SK-N-SH (cell line): ENCODE measurements around the gene MAN1A1. TPM values are rescaled to one million over a fixed set of nuclear protein-coding genes. Genes with fewer than 3 reads are reported as not detected.

Experiments used
- CTCF ChIA-PET: fragments of 300-600, 350-600 bp; formaldehyde crosslinking; extraction: SDS; loops from one replicate; lab custom pipeline; 2021; lab: Yijun Ruan, JAX
- POLR2A ChIA-PET: fragments of 350-600 bp; sonication (Branson Sonifier 250); formaldehyde crosslinking; extraction: SDS; loops from one replicate; lab custom pipeline; 2020; ENCODE audit warnings: antibody characterized with exemption, inconsistent platforms; lab: Yijun Ruan, JAX
- DNase-seq: peaks from one replicate; pipeline ENCODE4 v3.0.0; 2012
- H2AFZ ChIP-seq: fragments of 200-600 bp; sonication (generic); 2 replicates; pipeline ENCODE4 v1.8.1; 2016; ENCODE audit warnings: antibody characterized with exemption, mild to moderate bottlenecking, low read depth
- H3F3A ChIP-seq: fragments of 200-600 bp; sonication (generic); replicated peaks from 2 replicates; pipeline ENCODE3; 2016; ENCODE audit warnings: antibody characterized with exemption, mild to moderate bottlenecking; ENCODE audit not compliant: insufficient read depth
- H3K27ac ChIP-seq, 2 experiments: fragments of 200-500 bp in 1 of 2; fragments of 200-600 bp in 1 of 2; sonication (Bioruptor generic) in 1 of 2; sonication (generic), shearing (Covaris generic) in 1 of 2; 2 replicates each; pipeline versions ENCODE4 v1.5.1 to v1.6.1; 2014 to 2016; ENCODE audit warnings: low read depth in 2 of 2, inconsistent platforms in 1 of 2, low read length in 1 of 2, mild to moderate bottlenecking in 1 of 2, mixed read lengths in 1 of 2
- H3K27me3 ChIP-seq: fragments of 200-600 bp; sonication (generic), shearing (Covaris generic); 2 replicates; pipeline ENCODE4 v1.6.1; 2016; ENCODE audit warnings: mixed run types; ENCODE audit not compliant: insufficient read depth
- H3K36me3 ChIP-seq, 2 experiments: fragments of 200-500 bp in 1 of 2; fragments of 200-600 bp in 1 of 2; sonication (Bioruptor generic) in 1 of 2; sonication (generic) in 1 of 2; replicated peaks in 1 of 2; 2 replicates each; pipeline versions ENCODE3 to v1.5.1; 2014 to 2016; ENCODE audit warnings: low read length in 1 of 2, mild to moderate bottlenecking in 1 of 2; ENCODE audit not compliant: insufficient read depth in 2 of 2, control insufficient read depth in 1 of 2
- H3K4me1 ChIP-seq, 2 experiments: fragments of 200-500 bp in 1 of 2; fragments of 200-600 bp in 1 of 2; sonication (Bioruptor generic) in 1 of 2; sonication (generic), shearing (Covaris generic) in 1 of 2; 2 replicates each; pipeline versions ENCODE4 v1.5.1 to v1.6.1; 2014 to 2016; ENCODE audit warnings: low read depth in 1 of 2, low read length in 1 of 2, mixed run types in 1 of 2; ENCODE audit not compliant: insufficient read depth in 2 of 2, control insufficient read depth in 1 of 2
- H3K4me2 ChIP-seq: fragments of 200-600 bp; sonication (generic), shearing (Covaris generic); 2 replicates; pipeline ENCODE4 v1.6.1; 2017; ENCODE audit warnings: mixed run types
- H3K4me3 ChIP-seq, 2 experiments: fragments of 200-500 bp in 1 of 2; fragments of 200-600 bp in 1 of 2; sonication (Bioruptor generic) in 1 of 2; sonication (generic), shearing (Covaris generic) in 1 of 2; 2 replicates each; pipeline versions ENCODE4 v1.5.1 to v1.8.1; 2014 to 2016; ENCODE audit warnings: low read depth in 2 of 2, inconsistent platforms in 1 of 2, low read length in 1 of 2, mild to moderate bottlenecking in 1 of 2, mixed read lengths in 1 of 2, moderate library complexity in 1 of 2
- H3K79me2 ChIP-seq: fragments of 200-600 bp; sonication (generic); 2 replicates; pipeline ENCODE4 v1.8.1; 2017; ENCODE audit warnings: mild to moderate bottlenecking; ENCODE audit not compliant: insufficient read depth
- H3K9ac ChIP-seq: fragments of 200-600 bp; sonication (generic); 2 replicates; pipeline ENCODE4 v1.6.1; 2017; ENCODE audit warnings: mixed run types
- H3K9me2 ChIP-seq: fragments of 200-600 bp; sonication (generic); 2 replicates; pipeline ENCODE4 v1.6.1; 2017; ENCODE audit warnings: mixed run types
- H3K9me3 ChIP-seq: fragments of 200-600 bp; sonication (generic); 2 replicates; pipeline ENCODE4 v1.6.1; 2017; ENCODE audit warnings: mixed run types, mild to moderate bottlenecking, moderate library complexity
- H4K20me1 ChIP-seq: fragments of 200-600 bp; sonication (generic); 2 replicates; pipeline ENCODE4 v1.6.1; 2017; ENCODE audit warnings: mild to moderate bottlenecking, mixed run types; ENCODE audit not compliant: insufficient read depth
- EZH2phosphoT487 ChIP-seq: fragments of 200-600 bp; sonication (generic); IDR thresholded peaks from 2 replicates; pipeline ENCODE4 v1.6.1; 2017; ENCODE audit warnings: low read depth, mixed run types, mild to moderate bottlenecking, antibody characterized with exemption, moderate library complexity, borderline replicate concordance
- FOSL2 ChIP-seq: IDR thresholded peaks from 2 replicates; pipeline ENCODE4 v1.4.0; 2012; ENCODE audit warnings: low read depth, mild to moderate bottlenecking, moderate library complexity, borderline replicate concordance
- GABPA ChIP-seq: IDR thresholded peaks from 2 replicates; pipeline ENCODE4 v1.4.0; 2012; ENCODE audit warnings: low read depth, mild to moderate bottlenecking
- NFIC ChIP-seq: IDR thresholded peaks from 2 replicates; pipeline ENCODE4 v1.4.0; 2012; ENCODE audit warnings: borderline replicate concordance
- RAD21 ChIP-seq: IDR thresholded peaks from 2 replicates; pipeline ENCODE4 v1.6.1; 2012; ENCODE audit warnings: mild to moderate bottlenecking, low read length
- RCOR1 ChIP-seq: fragments of 150-350 bp; IDR thresholded peaks from 2 replicates; pipeline ENCODE4 v1.6.1; 2017; ENCODE audit warnings: antibody characterized with exemption, low read length
- SMC3 ChIP-seq: IDR thresholded peaks from 2 replicates; pipeline ENCODE4 v1.6.1; 2012; ENCODE audit warnings: low read depth, low read length, improper control_type of control experiment
- TAF1 ChIP-seq: IDR thresholded peaks from 2 replicates; pipeline ENCODE4 v1.6.1; 2012; ENCODE audit warnings: low read depth, mild to moderate bottlenecking, low read length, moderate library complexity, borderline replicate concordance
- TEAD4 ChIP-seq: IDR thresholded peaks from 2 replicates; pipeline ENCODE4 v1.4.0; 2012; ENCODE audit warnings: mild to moderate bottlenecking, borderline replicate concordance; ENCODE audit not compliant: insufficient read depth
- WGBS: methylation state at CpG from one replicate; pipeline ENCODE4 v1.1.6; 2017; ENCODE audit warnings: low lambda C conversion rate; 5-methylcytosine and 5-hydroxymethylcytosine counted together
- polyA plus RNA-seq, 3 experiments: library from polyadenylated mRNA; depleted of rRNA; stranded (reverse); fragments of >200 nt; gene quantifications; 2 replicates each; pipeline ENCODE4 v1.2.3, GENCODE V29; 2012
- TF ChIP-seq, protein P1 (sequence below): IDR thresholded peaks from 2 replicates; pipeline ENCODE4 v1.6.1; 2012; ENCODE audit warnings: mild to moderate bottlenecking, low read depth, low read length, moderate library complexity
- TF ChIP-seq, protein P2 (sequence below): fragments of 150-350 bp; IDR thresholded peaks from 2 replicates; pipeline ENCODE4 v1.6.1; 2017; ENCODE audit warnings: antibody characterized with exemption, low read length, low read depth, borderline replicate concordance
- TF ChIP-seq, protein P3 (sequence below): IDR thresholded peaks from 2 replicates; pipeline ENCODE4 v1.4.0; 2012; ENCODE audit warnings: low read depth

Gene MAN1A1
- polyA plus RNA-seq, 1 of the 3 experiments (the other 2 are of a cell fraction): 28.0 TPM

DNA sequence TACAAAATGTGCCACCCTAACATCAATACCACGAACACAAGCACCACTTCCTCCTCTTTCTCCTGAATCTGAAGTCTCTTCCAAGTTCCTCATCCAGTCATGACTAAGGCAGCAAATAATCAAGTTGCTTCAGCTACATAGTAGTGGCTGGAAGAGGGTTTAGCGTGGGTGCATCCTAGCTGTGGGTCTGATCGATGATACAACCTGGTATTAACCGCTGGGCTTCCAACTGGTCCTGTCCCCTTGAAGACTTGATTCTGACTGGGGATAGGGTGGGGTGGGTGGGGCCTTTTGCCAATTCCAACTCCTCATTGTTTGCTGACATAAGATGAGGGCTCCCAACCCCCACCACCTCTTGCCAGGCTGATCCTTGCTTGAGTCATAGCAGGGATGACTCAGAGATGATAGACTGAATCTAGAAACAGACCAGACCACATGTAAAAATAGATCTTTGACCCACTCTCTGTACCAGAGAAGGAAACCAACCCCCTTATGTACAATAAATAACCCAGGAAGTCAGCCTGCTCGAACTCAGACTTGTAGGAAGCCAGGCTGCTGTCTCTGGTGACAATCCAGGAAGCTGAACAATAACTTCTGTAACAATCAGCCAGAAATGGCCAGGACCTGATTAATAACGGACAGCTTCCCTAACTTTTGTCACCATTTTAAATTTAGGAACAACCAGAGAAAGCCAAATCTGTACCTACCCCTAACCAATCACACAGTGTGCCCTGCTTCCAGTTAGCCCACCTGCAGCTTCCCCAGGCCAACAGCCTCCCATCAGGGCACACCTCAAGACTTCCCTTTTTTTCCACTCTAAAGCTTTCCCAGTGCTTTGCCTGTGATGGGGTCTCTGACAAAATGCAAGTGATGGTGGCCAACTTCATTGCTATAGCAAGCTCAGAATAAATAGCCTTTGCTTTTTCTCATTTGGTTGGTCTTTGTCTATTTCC is 202.2 kb downstream of the MAN1A1 start (continued):
- TF ChIP-seq, protein P1, sequence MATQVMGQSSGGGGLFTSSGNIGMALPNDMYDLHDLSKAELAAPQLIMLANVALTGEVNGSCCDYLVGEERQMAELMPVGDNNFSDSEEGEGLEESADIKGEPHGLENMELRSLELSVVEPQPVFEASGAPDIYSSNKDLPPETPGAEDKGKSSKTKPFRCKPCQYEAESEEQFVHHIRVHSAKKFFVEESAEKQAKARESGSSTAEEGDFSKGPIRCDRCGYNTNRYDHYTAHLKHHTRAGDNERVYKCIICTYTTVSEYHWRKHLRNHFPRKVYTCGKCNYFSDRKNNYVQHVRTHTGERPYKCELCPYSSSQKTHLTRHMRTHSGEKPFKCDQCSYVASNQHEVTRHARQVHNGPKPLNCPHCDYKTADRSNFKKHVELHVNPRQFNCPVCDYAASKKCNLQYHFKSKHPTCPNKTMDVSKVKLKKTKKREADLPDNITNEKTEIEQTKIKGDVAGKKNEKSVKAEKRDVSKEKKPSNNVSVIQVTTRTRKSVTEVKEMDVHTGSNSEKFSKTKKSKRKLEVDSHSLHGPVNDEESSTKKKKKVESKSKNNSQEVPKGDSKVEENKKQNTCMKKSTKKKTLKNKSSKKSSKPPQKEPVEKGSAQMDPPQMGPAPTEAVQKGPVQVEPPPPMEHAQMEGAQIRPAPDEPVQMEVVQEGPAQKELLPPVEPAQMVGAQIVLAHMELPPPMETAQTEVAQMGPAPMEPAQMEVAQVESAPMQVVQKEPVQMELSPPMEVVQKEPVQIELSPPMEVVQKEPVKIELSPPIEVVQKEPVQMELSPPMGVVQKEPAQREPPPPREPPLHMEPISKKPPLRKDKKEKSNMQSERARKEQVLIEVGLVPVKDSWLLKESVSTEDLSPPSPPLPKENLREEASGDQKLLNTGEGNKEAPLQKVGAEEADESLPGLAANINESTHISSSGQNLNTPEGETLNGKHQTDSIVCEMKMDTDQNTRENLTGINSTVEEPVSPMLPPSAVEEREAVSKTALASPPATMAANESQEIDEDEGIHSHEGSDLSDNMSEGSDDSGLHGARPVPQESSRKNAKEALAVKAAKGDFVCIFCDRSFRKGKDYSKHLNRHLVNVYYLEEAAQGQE: peak; percentile 67; the same call in 1 of the 2 replicates
- TF ChIP-seq RCOR1 (no peak), GABPA (no peak), NFIC (peak; percentile 89)
- TF ChIP-seq, protein P2, sequence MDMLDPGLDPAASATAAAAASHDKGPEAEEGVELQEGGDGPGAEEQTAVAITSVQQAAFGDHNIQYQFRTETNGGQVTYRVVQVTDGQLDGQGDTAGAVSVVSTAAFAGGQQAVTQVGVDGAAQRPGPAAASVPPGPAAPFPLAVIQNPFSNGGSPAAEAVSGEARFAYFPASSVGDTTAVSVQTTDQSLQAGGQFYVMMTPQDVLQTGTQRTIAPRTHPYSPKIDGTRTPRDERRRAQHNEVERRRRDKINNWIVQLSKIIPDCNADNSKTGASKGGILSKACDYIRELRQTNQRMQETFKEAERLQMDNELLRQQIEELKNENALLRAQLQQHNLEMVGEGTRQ: no peak

DNA sequence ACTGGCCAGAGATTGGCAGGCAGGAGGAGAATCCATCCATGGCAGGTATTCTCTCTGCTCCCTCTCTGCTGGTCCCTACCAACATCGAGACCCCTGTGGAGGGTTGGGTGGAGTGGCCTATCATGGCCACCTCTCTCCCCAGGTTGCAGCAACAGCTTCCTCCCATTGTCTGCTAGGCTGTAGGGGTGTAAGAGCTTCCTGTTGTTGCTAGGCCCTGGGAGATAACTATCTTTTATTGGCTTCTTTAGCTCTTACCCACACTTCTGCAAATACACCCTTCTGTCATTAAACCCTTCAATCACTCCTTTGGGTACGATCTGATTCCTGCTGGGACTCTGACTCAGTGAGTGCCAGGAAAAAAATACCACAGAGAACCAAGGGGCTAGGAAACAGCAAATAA is 204.4 kb downstream of the MAN1A1 start:
- TF ChIP-seq TEAD4 (no peak), RAD21 (no peak), TAF1 (no peak), SMC3 (no peak), FOSL2 (no peak), EZH2phosphoT487 (no peak)
- TF ChIP-seq, protein P3, sequence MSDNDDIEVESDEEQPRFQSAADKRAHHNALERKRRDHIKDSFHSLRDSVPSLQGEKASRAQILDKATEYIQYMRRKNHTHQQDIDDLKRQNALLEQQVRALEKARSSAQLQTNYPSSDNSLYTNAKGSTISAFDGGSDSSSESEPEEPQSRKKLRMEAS: no peak
- H3K36me3 ChIP-seq: no peaks in the 10 kb centered on the region
- no peak overlapping the region for H3K4me3 ChIP-seq
- 25% methylated on average over 1 of the region's 2 CpGs for WGBS
- no peak overlapping the region for H3K9ac ChIP-seq
- H3K27me3 ChIP-seq: no peaks in the 10 kb centered on the region
- H3K4me2 ChIP-seq: no peak overlapping the region
- H3F3A ChIP-seq: peaks cover 13% of the 10 kb centered on the region
- no peak overlapping the region for H3K27ac ChIP-seq
- H3K4me1 ChIP-seq: peaks cover 20 to 24% of the 10 kb centered on the region in 2 experiments
- no peak overlapping the region for H2AFZ ChIP-seq
- POLR2A ChIA-PET: no interaction called here
- no peaks in the 10 kb centered on the region for H3K9me3 ChIP-seq
- no peaks in the 10 kb centered on the region for H4K20me1 ChIP-seq
- H3K9me2 ChIP-seq: no peaks in the 10 kb centered on the region
- no peaks in the 10 kb centered on the region for H3K79me2 ChIP-seq
- CTCF ChIA-PET: interaction anchor here (1.1 to 1.4 kb wide), 5 partner anchors 16 to 833 kb away, joined by 3 to 9 read pairs (median 3); no protein-coding TSS in a partner anchor
- DNase-seq: no peak
